Forelimb muscle (tissue), 1 donor: Measurements from ENCODE around the gene FSD1L. TPM values are rescaled to one million over a fixed set of nuclear protein-coding genes. Genes with fewer than 3 reads are reported as not detected.
"Not testable (repeated sequence)": the region's sequence is repeated elsewhere in the genome, so short reads cannot be mapped to it uniquely, and the experiment has no call there.

Source experiments
- DNase-seq: peaks from one replicate; pipeline ENCODE4 v3.0.0-alpha.2; 2013; ENCODE audit warnings: low read depth
- polyA plus RNA-seq: library from polyadenylated mRNA; unstranded; fragments of 120-200 nt; gene quantifications from one replicate; pipeline ENCODE4 v1.2.1, GENCODE V29; 2013; ENCODE audit not compliant: insufficient read length

The FSD1L gene
- polyA plus RNA-seq, 1 donor: 17.0 TPM

- DNase-seq: no peak
Measured at GRCh38 chr9:105484226-105484625, 36.4 kb downstream of the FSD1L start.

DNA sequence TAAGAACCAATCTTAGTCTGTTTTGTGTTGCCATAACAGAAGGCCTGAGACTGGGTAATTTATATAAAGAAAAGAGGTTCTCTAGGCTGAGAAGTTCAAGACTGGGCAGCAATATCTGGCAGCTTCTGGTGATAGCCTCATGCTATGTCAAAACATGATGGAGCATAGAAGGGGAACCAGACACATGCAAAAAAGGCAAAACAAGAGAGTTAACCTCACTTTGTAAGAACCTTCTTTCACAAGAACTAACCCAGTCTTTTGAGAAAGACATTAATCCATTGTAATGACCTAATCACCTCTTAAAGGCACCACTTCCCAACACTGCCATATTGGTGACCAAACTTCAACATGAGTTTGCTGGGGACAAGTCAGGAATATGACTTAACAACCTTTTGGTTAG is 37.3 kb downstream of the FSD1L start:
- no peak for DNase-seq

DNA sequence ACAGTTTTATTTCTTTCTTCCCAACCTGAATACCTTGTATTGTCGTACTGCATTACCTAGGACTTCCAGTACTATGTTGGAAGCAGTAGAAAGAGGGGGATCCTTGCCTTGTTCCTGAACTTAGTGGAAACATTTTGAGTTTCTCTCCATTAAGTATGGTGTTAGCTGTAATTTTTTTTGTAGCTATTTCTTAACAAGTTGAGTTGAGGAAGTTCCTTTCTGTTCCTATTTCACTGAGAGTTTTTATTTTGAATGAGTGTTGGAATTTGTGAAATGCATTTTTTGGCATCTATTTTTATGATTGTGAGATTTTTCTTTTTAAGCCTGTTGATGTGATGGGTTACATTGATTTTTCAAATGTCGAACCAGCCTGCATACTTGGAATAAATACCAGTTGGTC is 49.0 kb downstream of the FSD1L start:
- no peak for DNase-seq

DNA sequence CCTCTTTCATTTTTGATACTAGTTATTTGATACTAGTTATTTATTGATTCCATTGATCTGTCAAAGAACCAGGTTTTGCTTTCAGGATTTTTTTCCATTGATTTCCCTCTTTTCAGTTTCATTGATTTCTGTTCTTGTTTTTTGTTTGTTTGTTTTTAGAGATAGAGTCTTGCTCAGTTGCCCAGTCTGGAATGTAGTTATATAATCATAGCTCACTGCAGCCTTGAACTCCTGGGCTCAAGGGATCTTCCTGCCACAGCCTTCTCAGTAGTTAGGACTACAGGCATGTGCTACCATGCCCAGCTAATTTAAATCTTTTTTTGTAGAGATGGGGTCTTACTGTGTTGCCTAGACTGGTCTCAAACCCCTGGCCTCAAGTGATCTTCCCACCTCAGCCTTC is 49.9 kb downstream of the FSD1L start:
- no peak for DNase-seq

DNA sequence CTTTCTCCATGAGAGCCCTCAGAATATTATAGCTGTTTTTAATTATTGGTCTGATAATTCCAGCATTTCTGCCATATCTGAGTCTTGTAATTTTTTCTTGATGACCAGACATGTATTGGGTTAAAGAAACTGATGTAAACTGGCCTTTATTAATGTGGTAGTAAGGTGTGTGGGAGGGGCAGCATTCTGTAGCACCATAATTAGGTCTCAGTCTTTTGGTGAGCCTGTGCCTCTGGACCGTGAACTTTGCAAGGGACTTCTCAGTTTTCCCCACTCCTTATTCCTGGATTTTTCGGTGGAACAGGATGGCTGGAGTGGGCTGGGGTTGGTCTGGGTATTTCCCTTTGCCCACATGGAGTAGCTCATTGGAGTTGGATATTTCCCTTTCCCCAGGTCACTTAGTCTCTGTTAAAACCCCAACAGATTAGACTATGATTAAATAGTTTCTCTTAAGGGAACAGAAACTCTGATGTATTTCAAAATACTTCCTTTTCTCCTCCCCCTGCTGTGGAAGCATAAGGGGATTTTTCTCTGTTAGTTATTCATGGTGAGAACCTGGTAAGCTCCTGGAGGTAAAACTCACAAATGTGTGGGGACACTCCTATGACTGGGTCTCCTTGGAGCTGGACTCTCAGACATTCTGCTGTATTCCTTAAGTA is 52.4 kb downstream of the FSD1L start:
- no peak for DNase-seq

DNA sequence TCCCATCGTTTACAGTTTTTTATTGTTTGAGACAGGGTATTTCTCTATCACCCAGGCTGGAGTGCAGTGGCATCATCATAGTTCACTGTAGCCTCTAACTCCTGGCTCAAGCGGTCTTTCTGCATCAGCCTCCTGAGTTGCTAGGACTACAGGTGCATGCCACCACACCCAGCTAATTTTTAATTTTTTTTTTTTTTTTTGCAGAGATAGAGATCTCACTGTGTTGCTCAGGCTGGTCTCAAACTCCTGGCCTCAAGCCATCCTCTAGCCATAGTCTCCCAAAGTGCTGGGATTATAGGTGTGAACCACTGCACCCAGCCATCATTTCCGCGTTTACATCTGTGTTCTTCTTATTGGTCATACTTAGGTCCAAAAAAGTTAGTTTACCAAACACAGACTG is 53.6 kb downstream of the FSD1L start:
- DNase-seq: no peak

- no peak for DNase-seq
Measured at GRCh38 chr9:105502276-105502675, 54.4 kb downstream of the FSD1L start.

GRCh38 chr9:105503881-105504280 is 56.0 kb downstream of the FSD1L start:
- no peak for DNase-seq

- no peak for DNase-seq
Measured at GRCh38 chr9:105507096-105507790, 59.4 kb downstream of the FSD1L start.

DNA sequence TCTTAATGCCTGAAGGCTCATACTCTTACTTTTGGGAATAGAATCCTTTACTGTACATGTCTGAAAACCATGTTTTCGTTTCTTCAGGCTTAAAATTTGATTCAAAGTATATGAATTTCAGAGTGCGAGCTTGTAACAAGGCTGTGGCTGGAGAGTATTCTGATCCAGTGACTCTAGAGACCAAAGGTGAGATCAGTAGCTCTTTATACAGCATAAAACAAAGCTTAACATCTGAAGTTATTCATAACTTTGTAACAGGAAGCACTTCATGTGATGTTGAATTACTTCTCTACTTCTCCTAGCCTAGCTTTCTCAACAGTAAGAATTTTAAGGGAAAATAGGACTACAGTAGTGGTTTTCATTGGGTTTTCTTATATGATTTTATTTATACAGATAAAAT is 60.7 kb downstream of the FSD1L start:
- no peak for DNase-seq

GRCh38 chr9:105510024-105510423 is 62.2 kb downstream of the FSD1L start:
- DNase-seq: no peak

DNA sequence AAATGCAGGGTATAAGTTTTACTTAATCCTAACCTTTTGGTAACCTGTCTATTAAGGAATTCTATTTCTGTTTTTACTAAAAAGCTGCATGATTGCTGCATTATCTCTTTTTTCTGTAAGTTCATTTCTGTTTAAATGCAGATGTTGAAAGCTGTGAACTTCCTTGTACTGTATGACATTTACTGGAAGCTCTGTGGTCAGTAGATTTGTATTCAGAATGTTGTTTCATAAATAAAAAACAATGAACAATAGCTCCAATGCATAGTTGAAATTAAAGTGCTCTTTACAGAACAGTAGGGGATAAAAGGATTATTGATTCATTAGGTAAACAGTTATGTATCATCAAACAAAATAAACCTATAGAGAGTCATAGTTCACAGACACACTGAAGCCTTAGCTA is 63.6 kb downstream of the FSD1L start:
- DNase-seq: no peak

GRCh38 chr9:105515811-105516413 is 68.1 kb downstream of the FSD1L start:
- no peak for DNase-seq

- DNase-seq: not testable (repeated sequence)
Measured at GRCh38 chr9:105519710-105520369, 72.0 kb downstream of the FSD1L start.

GRCh38 chr9:105520992-105521391 is 73.2 kb downstream of the FSD1L start:
- DNase-seq: not testable (repeated sequence)

DNA sequence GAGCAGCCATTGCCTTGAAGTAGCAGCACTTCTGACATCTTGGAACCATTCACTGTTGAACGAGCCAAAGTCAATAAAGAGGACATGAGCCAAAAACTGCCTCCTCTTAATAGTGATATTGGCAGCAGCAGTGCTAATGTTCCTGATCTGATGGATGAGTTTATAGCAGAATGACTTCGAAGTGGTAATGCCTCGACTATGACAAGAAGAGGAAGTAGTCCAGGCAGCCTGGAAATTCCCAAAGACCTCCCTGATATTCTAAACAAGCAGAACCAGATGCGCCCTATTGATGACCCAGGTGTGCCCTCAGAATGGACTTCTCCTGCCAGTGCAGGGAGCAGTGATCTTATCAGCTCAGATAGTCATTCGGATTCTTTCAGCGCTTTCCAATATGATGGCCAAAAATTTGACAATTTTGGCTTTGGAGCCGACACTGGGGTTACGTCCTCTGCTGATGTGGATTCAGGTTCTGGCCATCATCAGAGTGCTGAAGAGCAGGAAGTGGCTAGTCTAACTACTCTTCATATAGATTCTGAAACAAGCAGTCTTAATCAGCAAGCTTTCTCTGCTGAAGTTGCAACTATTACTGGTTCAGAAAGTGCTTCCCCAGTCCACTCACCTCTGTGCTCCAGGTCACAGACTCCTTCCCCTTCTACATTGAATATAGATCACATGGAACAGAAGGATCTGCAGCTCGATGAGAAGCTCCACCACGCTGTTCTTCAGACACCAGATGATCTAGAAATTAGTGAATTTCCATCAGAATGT is 75.0 kb downstream of the FSD1L start:
- not testable (repeated sequence) for DNase-seq

GRCh38 chr9:105531530-105531929 is 83.7 kb downstream of the FSD1L start:
- DNase-seq: no peak

- no peak for DNase-seq
Measured at GRCh38 chr9:105535920-105536668, 88.3 kb downstream of the FSD1L start.

DNA sequence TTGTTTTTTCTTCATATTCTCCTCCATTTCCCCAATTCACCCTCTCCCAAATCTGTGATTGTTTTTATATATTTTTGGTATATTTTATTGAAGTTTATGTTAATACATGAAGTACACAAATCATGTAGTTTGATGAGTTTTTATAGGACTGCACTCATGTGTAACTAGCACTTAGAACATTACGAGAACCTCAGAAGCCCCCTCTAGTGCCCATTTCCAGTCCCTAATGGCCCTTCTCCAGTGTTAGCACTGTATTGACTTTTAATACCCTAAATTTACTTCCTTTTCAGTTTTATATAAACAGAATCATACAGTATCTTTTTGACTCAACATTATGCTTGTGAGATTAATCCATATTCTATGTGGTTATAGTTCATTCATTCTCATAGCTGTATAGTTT is 91.6 kb downstream of the FSD1L start:
- no peak for DNase-seq

DNA sequence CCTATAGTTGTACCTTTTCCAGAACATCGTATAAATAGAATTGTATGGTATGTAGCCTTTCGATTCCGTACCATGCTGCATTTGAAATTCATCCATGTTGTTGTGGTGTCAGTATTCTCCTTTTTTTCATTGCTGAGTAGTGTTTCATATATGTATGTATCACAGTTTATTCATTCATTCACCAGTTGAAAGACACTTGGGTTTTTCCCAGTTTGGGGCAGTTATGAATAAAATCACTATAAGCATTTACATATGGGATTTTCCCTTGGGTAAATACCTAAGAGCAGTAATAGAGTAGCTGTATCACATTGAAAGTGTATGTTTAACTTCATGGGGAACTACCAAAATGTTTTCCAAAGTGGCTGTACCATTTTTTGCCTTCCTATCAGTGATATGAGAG is 94.0 kb downstream of the FSD1L start:
- no peak for DNase-seq

GRCh38 chr9:105554042-105554441 is 106.2 kb downstream of the FSD1L start:
- no peak for DNase-seq
